Measurements from ENCODE around the gene FHOD3.

FHOD3 gene

DNA sequence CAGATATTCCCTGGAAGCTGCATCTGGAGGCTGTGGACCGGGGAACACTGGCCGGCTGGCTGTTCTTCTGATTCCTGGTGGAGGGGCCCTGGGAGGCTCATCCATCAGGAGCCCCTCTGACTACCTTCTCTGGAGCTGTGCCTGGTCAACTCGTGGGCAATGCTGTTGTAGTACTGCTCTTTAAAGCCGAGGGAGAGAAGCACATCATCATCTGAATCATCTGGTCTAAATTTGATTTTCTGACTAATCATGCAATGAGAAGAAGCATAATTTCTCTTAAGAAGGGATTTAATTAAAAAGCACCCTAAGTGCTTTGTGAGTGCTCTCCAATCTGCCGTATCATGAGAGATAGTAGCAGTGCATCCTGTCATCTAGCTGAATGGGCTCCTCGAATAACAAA, 229.5 kb downstream of the FHOD3 start:
- DNase-seq (ENCODE audit: extremely low read depth, low read depth): no peak
- TF ChIP-seq, protein P1, sequence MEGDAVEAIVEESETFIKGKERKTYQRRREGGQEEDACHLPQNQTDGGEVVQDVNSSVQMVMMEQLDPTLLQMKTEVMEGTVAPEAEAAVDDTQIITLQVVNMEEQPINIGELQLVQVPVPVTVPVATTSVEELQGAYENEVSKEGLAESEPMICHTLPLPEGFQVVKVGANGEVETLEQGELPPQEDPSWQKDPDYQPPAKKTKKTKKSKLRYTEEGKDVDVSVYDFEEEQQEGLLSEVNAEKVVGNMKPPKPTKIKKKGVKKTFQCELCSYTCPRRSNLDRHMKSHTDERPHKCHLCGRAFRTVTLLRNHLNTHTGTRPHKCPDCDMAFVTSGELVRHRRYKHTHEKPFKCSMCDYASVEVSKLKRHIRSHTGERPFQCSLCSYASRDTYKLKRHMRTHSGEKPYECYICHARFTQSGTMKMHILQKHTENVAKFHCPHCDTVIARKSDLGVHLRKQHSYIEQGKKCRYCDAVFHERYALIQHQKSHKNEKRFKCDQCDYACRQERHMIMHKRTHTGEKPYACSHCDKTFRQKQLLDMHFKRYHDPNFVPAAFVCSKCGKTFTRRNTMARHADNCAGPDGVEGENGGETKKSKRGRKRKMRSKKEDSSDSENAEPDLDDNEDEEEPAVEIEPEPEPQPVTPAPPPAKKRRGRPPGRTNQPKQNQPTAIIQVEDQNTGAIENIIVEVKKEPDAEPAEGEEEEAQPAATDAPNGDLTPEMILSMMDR (IDR thresholded peaks at IDR 0.05; ENCODE audit: low read depth, low read length): no peak

DNA sequence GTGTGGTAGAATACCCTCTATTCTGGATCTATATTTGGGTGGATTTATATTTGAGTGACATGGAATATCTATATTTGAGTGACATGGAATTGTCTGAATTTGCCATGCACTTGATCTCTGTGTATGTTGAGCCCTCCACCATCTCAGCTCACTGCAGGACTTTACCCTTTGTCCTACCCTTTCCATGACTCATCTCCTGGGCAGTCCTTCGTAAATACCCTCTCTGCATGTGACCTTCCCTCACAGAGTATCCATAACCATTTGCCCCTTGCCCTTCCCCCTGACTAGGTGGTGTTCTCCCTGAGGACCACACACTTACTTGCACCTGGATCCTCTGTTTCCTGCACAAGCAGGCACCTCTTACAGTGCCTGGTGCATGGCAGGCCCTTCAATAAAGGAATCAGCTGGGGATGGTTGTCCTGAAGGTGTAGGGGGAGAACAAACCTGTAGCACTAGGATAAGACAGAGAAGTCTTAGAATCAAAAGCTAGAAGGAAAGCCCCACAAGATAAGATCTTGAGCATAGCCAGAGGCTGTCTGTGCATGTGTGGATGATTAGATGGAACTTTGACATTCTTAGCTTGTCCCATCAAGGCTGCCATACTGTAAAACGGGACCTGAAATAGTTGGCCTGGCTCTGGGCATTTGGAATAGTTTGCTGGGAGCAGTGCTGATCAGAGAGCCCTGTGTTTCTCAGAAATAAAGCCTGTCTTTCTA, 230.4 kb downstream of the FHOD3 start:
- TF ChIP-seq, protein P1 (IDR thresholded peaks at IDR 0.05; ENCODE audit: low read depth, low read length): no peak
- no peak for DNase-seq (ENCODE audit: extremely low read depth, low read depth)

DNA sequence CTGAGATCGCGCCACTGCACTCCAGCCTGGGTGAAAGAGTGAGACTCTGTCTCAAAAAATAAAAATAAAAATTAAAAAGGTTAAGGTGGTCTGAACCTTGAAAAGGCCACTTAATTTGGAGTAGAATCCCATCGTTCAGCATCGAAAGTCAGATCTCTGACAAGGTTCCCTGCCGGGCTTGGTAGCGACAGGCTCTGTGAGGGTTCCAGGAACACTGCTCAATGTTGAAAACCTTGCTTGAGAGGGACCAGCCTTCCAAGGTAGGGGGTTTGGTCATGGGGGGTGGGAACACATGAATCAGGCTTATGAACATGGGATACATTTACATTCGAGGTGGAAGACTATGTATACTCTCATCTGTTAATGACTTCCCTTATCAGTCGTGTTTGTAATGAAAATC, 232.2 kb downstream of the FHOD3 start:
- TF ChIP-seq, protein P1 (IDR thresholded peaks at IDR 0.05; ENCODE audit: low read depth, low read length): no peak
- DNase-seq (ENCODE audit: extremely low read depth, low read depth): no peak

DNA sequence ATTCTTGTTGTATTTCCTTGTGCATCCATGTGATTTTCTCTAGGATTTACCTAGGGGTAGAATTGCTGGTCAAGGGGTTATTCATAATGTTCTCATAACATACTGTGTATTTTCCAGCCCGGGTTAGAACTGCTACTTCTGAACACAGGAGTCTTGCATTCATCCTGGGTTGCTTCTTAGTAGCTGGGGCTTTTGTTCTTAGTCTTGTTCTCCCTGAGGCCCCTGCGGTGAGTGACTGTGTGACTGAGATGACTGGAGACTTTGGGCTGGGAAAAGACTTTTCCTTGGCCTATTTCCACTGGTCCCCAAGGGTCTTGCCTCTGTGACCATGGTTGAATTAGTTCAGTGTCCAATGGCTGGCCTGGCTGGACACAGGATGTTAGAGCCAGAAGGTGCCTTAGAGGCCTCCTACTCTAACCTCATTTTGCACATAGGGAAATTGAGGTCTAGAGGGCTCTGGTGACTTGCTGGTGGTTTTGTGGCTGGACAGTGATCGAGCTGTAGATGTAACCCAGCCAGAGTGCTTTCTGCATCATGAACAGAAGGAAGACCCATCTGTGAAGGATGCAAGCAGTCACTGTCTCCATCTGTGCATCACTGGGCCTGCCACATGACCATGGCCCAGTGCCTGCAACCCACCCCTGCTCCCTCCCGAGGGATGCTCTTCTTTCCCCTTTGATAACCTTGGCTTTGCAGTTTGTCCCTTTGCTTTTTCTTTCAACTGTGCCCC, 233.3 kb downstream of the FHOD3 start:
- TF ChIP-seq, protein P1 (IDR thresholded peaks at IDR 0.05; ENCODE audit: low read depth, low read length): no peak
- DNase-seq (ENCODE audit: extremely low read depth, low read depth): no peak

DNA sequence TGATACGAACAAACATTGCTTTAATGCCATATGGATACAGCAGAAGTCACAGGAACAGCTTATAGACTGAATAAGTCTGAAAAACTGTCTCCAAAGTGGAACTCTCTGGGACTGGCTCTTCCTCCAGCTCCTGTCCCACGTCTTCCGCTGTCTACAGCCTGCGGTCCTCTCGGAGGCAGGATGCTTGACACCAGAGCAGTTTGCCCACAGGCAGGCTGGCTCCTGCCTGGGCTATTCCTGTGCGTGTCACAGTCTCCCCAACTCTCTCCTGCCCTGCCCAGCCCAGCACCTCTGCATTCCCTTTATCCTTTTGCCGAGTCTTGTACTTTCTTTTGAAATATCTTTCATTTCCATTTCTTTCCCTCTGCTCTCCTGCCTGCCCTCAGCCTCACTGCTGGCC, 234.1 kb downstream of the FHOD3 start:
- TF ChIP-seq, protein P1 (IDR thresholded peaks at IDR 0.05; ENCODE audit: low read depth, low read length): no peak
- DNase-seq (ENCODE audit: extremely low read depth, low read depth): no peak

DNA sequence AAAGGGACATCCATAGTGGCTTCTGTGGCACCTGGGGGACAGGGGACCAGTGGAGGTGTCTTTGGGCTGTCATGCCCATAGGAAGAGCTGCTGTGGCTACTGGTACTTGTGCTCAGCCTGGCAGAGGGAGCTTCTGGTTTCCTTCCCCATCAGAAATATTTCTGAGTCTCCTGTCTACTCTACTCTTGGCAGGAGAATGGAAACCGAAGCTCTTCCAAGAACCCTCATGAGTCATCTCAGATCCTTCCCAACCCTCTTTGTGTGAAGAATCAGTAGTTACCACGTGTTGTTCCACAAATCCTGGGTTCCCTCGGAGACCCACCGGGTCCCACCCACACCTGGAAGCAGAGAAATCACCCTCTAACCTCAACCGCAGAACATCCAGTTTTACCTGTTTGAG, 234.9 kb downstream of the FHOD3 start:
- TF ChIP-seq, protein P1 (IDR thresholded peaks at IDR 0.05; ENCODE audit: low read depth, low read length): no peak
- DNase-seq (ENCODE audit: extremely low read depth, low read depth): peak; percentile 24

DNA sequence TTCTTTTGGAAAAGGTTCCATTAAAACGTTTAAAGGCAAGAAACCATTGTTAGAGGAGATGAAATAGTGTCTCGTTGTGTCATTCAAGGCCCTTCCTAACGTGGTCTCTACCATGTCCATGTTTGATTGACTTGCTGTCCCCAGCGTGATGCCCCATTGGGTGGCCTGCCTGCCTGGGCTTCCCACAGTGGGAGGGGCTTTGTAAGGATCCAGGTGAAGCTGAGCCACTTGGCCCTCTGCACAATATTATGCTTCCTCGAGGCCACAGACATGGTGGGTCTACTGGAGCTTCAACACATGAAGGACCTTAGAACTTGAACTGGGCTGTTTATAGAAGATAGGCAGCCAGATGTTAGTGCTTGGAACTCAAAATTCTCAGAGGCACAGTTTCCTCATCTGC, 235.3 kb downstream of the FHOD3 start:
- DNase-seq (ENCODE audit: extremely low read depth, low read depth): no peak

More for the DNA sequence above, 235.3 kb downstream of the FHOD3 start:
- TF ChIP-seq, protein P1 (IDR thresholded peaks at IDR 0.05; ENCODE audit: low read depth, low read length): no peak

All from AG09319 (cell line).